Neural progenitor cell (in vitro differentiated cells): Measurements from ENCODE around the gene TMX2. TPM values are rescaled to one million over a fixed set of nuclear protein-coding genes. Genes with fewer than 3 reads are reported as not detected.

Experiments used
- DNase-seq: peaks from one replicate; pipeline ENCODE4 v3.0.0-alpha.2; 2016; ENCODE audit warnings: low spot score
- H2AFZ ChIP-seq: fragments of 200-600 bp; sonication (generic); replicated peaks from 2 replicates; pipeline ENCODE4 v1.6.1; 2016; ENCODE audit warnings: antibody characterized with exemption
- H3F3A ChIP-seq: fragments of 200-600 bp; sonication (generic); 2 replicates; pipeline ENCODE4 v1.6.1; 2016; ENCODE audit warnings: antibody characterized with exemption, low read depth
- H3K27ac ChIP-seq: fragments of 200-600 bp; sonication (generic); 2 replicates; pipeline ENCODE4 v1.5.1; 2016; ENCODE audit warnings: mild to moderate bottlenecking
- H3K27me3 ChIP-seq: fragments of 200-600 bp; sonication (generic); 2 replicates; pipeline ENCODE4 v1.6.1; 2016; ENCODE audit warnings: mild to moderate bottlenecking, moderate library complexity
- H3K36me3 ChIP-seq: fragments of 200-600 bp; sonication (generic); 2 replicates; pipeline ENCODE4 v1.5.1; 2016
- H3K4me1 ChIP-seq: fragments of 200-600 bp; sonication (generic); 2 replicates; pipeline ENCODE4 v1.6.1; 2016; ENCODE audit warnings: mixed run types
- H3K4me2 ChIP-seq: fragments of 200-600 bp; sonication (generic); 2 replicates; pipeline ENCODE4 v1.6.1; 2016
- H3K4me3 ChIP-seq: fragments of 200-600 bp; sonication (generic); 2 replicates; pipeline ENCODE4 v1.5.1; 2016
- H3K79me2 ChIP-seq: fragments of 200-600 bp; sonication (generic); 2 replicates; pipeline ENCODE4 v1.6.1; 2016; ENCODE audit warnings: low read depth
- H3K9ac ChIP-seq: fragments of 200-600 bp; sonication (generic); 2 replicates; pipeline ENCODE4 v1.6.1; 2016
- H3K9me3 ChIP-seq: fragments of 200-600 bp; sonication (generic); 2 replicates; pipeline ENCODE4 v1.5.1; 2016; ENCODE audit warnings: low read depth
- H4K20me1 ChIP-seq: fragments of 200-600 bp; sonication (generic); 2 replicates; pipeline ENCODE4 v1.6.1; 2016; ENCODE audit warnings: low read depth
- H3K27ac Mint-ChIP-seq: 3 replicates; pipeline ENCODE4 v1.8.0; 2021; ENCODE audit warnings: mixed read lengths
- H3K27me3 Mint-ChIP-seq: 2 replicates; pipeline ENCODE4 v1.8.0; 2022; ENCODE audit warnings: low read depth, mild to moderate bottlenecking, inconsistent platforms, moderate library complexity, mixed read lengths; ENCODE audit not compliant: insufficient read depth
- H3K36me3 Mint-ChIP-seq: 3 replicates; pipeline ENCODE4 v1.8.0; 2021; ENCODE audit warnings: mixed read lengths
- H3K4me1 Mint-ChIP-seq: 3 replicates; pipeline ENCODE4 v1.8.0; 2021; ENCODE audit warnings: mixed read lengths
- H3K4me3 Mint-ChIP-seq: 3 replicates; pipeline ENCODE4 v1.8.0; 2021; ENCODE audit warnings: mild to moderate bottlenecking, moderate library complexity, mixed read lengths
- H3K9me3 Mint-ChIP-seq: 3 replicates; pipeline ENCODE4 v1.8.0; 2020; ENCODE audit warnings: mixed read lengths
- CTCF ChIP-seq: fragments of 200-600 bp; sonication (generic); IDR thresholded peaks from 2 replicates; pipeline ENCODE4 v1.5.1; 2017; ENCODE audit warnings: antibody characterized with exemption, mild to moderate bottlenecking
- EZH2 ChIP-seq: fragments of 200-600 bp; sonication (generic); IDR thresholded peaks from 2 replicates; pipeline ENCODE4 v1.6.1; 2017; ENCODE audit warnings: antibody characterized with exemption, mild to moderate bottlenecking, moderate library complexity
- EZH2phosphoT487 ChIP-seq: fragments of 200-600 bp; sonication (generic); IDR thresholded peaks from 2 replicates; pipeline ENCODE4 v1.6.1; 2017; ENCODE audit warnings: antibody characterized with exemption
- small RNA-seq: library from RNA; depleted of rRNA; stranded (forward); fragments of <200 nt; gene quantifications from one replicate; pipeline ENCODE3, GENCODE V24; 2015
- total RNA-seq: library from RNA; depleted of rRNA; stranded (reverse); fragments of >200 nt; gene quantifications from 2 replicates; pipeline ENCODE4 v1.2.3, GENCODE V29; 2015; ENCODE audit warnings: low replicate concordance

TMX2 gene
- total RNA-seq, 1 donor from 2014 or later: 66.5 TPM

GRCh38 chr11:57787920-57788702, 75.7 kb downstream of the TMX2 start:
- Histone ChIP-seq H2AFZ (no peak overlapping the region), H4K20me1 (peaks cover 84% of the 10 kb centered on the region), H3K27me3 (no peaks in the 10 kb centered on the region), H3K27ac (peak overlapping the region; percentile 88), H3K9me3 (no peaks in the 10 kb centered on the region), H3K4me1 (peaks cover 22% of the 10 kb centered on the region), H3K9ac (no peak overlapping the region), H3K79me2 (peaks cover 100% of the 10 kb centered on the region), H3K36me3 (no peaks in the 10 kb centered on the region), H3K4me2 (peak overlapping the region; percentile 64), H3K4me3 (peak overlapping the region; percentile 4), H3F3A (peaks cover 15% of the 10 kb centered on the region)
- no peak for TF ChIP-seq EZH2
- TF ChIP-seq EZH2phosphoT487: no peak
- no peak for TF ChIP-seq CTCF
- Mint-ChIP-seq H3K4me1 (peaks cover 13% of the 10 kb centered on the region), H3K27me3 (peaks cover 5% of the 10 kb centered on the region), H3K4me3 (no peak overlapping the region), H3K36me3 (peaks cover 24% of the 10 kb centered on the region), H3K9me3 (no peaks in the 10 kb centered on the region), H3K27ac (peak overlapping the region; percentile 15)
- DNase-seq: peak; percentile 36

- Mint-ChIP-seq H3K36me3 (peaks cover 27% of the 10 kb centered on the region), H3K27ac (no peak overlapping the region), H3K4me3 (no peak overlapping the region), H3K9me3 (no peaks in the 10 kb centered on the region), H3K4me1 (peaks cover 13% of the 10 kb centered on the region), H3K27me3 (peaks cover 5% of the 10 kb centered on the region)
- Histone ChIP-seq H3K4me2 (peak overlapping the region; percentile 64), H3K27me3 (no peaks in the 10 kb centered on the region), H3K79me2 (peaks cover 100% of the 10 kb centered on the region), H3K4me3 (no peak overlapping the region), H3K36me3 (no peaks in the 10 kb centered on the region), H3K27ac (peak overlapping the region; percentile 88), H2AFZ (no peak overlapping the region), H3F3A (peaks cover 15% of the 10 kb centered on the region), H4K20me1 (peaks cover 89% of the 10 kb centered on the region), H3K9me3 (no peaks in the 10 kb centered on the region), H3K9ac (no peak overlapping the region), H3K4me1 (peaks cover 22% of the 10 kb centered on the region)
- no peak for DNase-seq
- TF ChIP-seq CTCF (no peak), EZH2 (no peak), EZH2phosphoT487 (no peak)
These were observed 76.3 kb downstream of the TMX2 start for GRCh38 chr11:57788703-57789088.

Small RNA genes lying within 50 kb of the gene (small RNA-seq; reads per million reads assigned to genes)
- gene TMX2-CTNND1: not detected

Other genes starting within 250 kb of the TMX2 start
- 0.99 and 1.5 TPM in 2 replicates for gene SLC43A1, start 196.9 kb upstream of the TMX2 start, total RNA-seq
- gene TIMM10, start 181.8 kb upstream of the TMX2 start, total RNA-seq: 19.1 and 21.9 TPM in 2 replicates
- gene SMTNL1, start 175.0 kb upstream of the TMX2 start, total RNA-seq: 0.28 TPM in 1 of 2 replicates, not detected in the other
- 76.2 and 112 TPM in 2 replicates for gene UBE2L6, start 144.9 kb upstream of the TMX2 start, total RNA-seq
- gene SERPING1, start 114.9 kb upstream of the TMX2 start, total RNA-seq: 46.0 and 68.1 TPM in 2 replicates
- gene YPEL4, start 62.7 kb upstream of the TMX2 start, total RNA-seq: 0.22 TPM in 1 of 2 replicates, not detected in the other
- gene CLP1, start 54.8 kb upstream of the TMX2 start, total RNA-seq: 18.0 TPM in 2 replicates
- 28.5 and 41.8 TPM in 2 replicates for gene ZDHHC5, start 44.5 kb upstream of the TMX2 start, total RNA-seq
- 11.8 and 15.1 TPM in 2 replicates for gene MED19, start 378 bp upstream of the TMX2 start, total RNA-seq
- gene SELENOH, start 28.9 kb downstream of the TMX2 start, total RNA-seq: 164 and 206 TPM in 2 replicates
- not detected in 2 replicates for gene BTBD18, start 39.2 kb downstream of the TMX2 start, total RNA-seq
- 135 and 150 TPM in 2 replicates for gene CTNND1, start 49.2 kb downstream of the TMX2 start, total RNA-seq